GM12878 (cell line): ENCODE data around the gene CFAP74. TPM values are rescaled to one million over a fixed set of nuclear protein-coding genes. Genes with fewer than 3 reads are reported as not detected.

Source experiments
- ATAC-seq: fragments of 200-7000 bp; cut with Tn5 transposase; 3 replicates; pipeline ENCODE4 v1.9.1; 2020; ENCODE audit warnings: mild to moderate bottlenecking, moderate library complexity
- BruUV-seq: library from RNA; stranded (reverse); fragments of 400-500 nt; replicated peaks from 2 replicates; lab custom pipeline; 2021; lab: Mats Ljungman, UMichigan
- CTCF ChIA-PET: fragments of 300-600 bp; sonication (Branson Sonifier 250); formaldehyde crosslinking; extraction: SDS; loops from one replicate; lab custom pipeline; 2021; ENCODE audit warnings: inconsistent platforms; lab: Yijun Ruan, JAX
- POLR2A ChIA-PET: fragments of 350-600 bp; formaldehyde crosslinking; extraction: SDS; loops from one replicate; lab custom pipeline; 2021; ENCODE audit warnings: inconsistent platforms; lab: Charles Lee
- RAD21 ChIA-PET: fragments of 300-600 bp; sonication (Branson Sonifier 250); formaldehyde crosslinking; loops from one replicate; lab custom pipeline; 2023; ENCODE audit warnings: antibody characterized with exemption; ENCODE audit not compliant: unreplicated experiment; lab: Charles Lee
- SMC1A ChIA-PET: fragments of 300-600 bp; sonication (Branson Sonifier 250); formaldehyde crosslinking; loops from one replicate; lab custom pipeline; 2023; ENCODE audit not compliant: unreplicated experiment, uncharacterized antibody; lab: Charles Lee
- DNase-seq: peaks from one replicate; pipeline ENCODE4 v3.0.0-alpha.2; 2011; ENCODE audit warnings: low read depth, low spot score
- FAIRE-seq: peaks from 3 replicates; lab custom pipeline; 2011; peaks lifted over from hg19 to GRCh38; lab: Jason Lieb, UNC
- H2AFZ ChIP-seq: 2 replicates; pipeline ENCODE4 v1.6.0; 2011; ENCODE audit warnings: low read depth, low read length, control low read depth; ENCODE audit not compliant: control insufficient read depth
- H3K27ac ChIP-seq: 2 replicates; pipeline ENCODE4 v1.5.1; 2011; ENCODE audit warnings: control low read depth; ENCODE audit not compliant: control insufficient read depth, insufficient read depth
- H3K27me3 ChIP-seq, 2 experiments: replicated peaks in 1 of 2; 2 replicates each; pipeline versions ENCODE4 v1.6.0 to v1.6.1; 2011; ENCODE audit warnings: low read length in 1 of 2; ENCODE audit not compliant: control insufficient read depth in 2 of 2, insufficient read depth in 2 of 2
- H3K36me3 ChIP-seq, 2 experiments: 2 replicates each; pipeline ENCODE4 v1.5.1; 2011; ENCODE audit warnings: low read length in 1 of 2; ENCODE audit not compliant: control insufficient read depth in 2 of 2, insufficient read depth in 2 of 2
- H3K4me1 ChIP-seq: 2 replicates; pipeline ENCODE4 v1.6.1; 2011; ENCODE audit warnings: mild to moderate bottlenecking, low read length, moderate library complexity, mixed read lengths; ENCODE audit not compliant: control insufficient read depth, insufficient read depth
- H3K4me2 ChIP-seq: 2 replicates; pipeline ENCODE4 v1.6.0; 2011; ENCODE audit warnings: control low read depth; ENCODE audit not compliant: control insufficient read depth, insufficient read depth
- H3K4me3 ChIP-seq: fragments of 200-600 bp; sonication (generic); 2 replicates; pipeline ENCODE4 v1.5.1; 2016
- H3K79me2 ChIP-seq: 2 replicates; pipeline ENCODE4 v1.6.0; 2011; ENCODE audit warnings: low read length; ENCODE audit not compliant: control insufficient read depth, insufficient read depth
- H3K9ac ChIP-seq: 2 replicates; pipeline ENCODE4 v1.8.0; 2011; ENCODE audit warnings: low read length, control low read depth, mixed read lengths; ENCODE audit not compliant: control insufficient read depth, insufficient read depth
- H3K9me3 ChIP-seq: replicated peaks from 3 replicates; pipeline ENCODE4 v1.5.1; 2011; ENCODE audit warnings: mild to moderate bottlenecking, low read length; ENCODE audit not compliant: control insufficient read depth, insufficient read depth
- H4K20me1 ChIP-seq: 2 replicates; pipeline ENCODE4 v1.6.0; 2011; ENCODE audit not compliant: control insufficient read depth, insufficient read depth
- CHD4 ChIP-seq: fragments of 200-600 bp; sonication (generic); IDR thresholded peaks from 2 replicates; pipeline ENCODE4 v1.6.1; 2016; ENCODE audit warnings: mild to moderate bottlenecking
- EP300 ChIP-seq, 2 experiments: fragments of 150-350 bp in 1 of 2; IDR thresholded peaks; 2 replicates each; pipeline ENCODE4 v1.6.1; 2011 to 2012; ENCODE audit warnings: low read depth in 2 of 2, low read length in 2 of 2, borderline replicate concordance in 1 of 2, improper control_type of control experiment in 1 of 2, inconsistent platforms in 1 of 2; ENCODE audit not compliant: control insufficient read depth in 1 of 2
- GABPA ChIP-seq: IDR thresholded peaks from 2 replicates; pipeline ENCODE4 v1.6.1; 2014; ENCODE audit warnings: antibody characterized with exemption, low read depth, mild to moderate bottlenecking, inconsistent platforms
- NR2C2 ChIP-seq: IDR thresholded peaks from 2 replicates; pipeline ENCODE4 v1.6.1; 2011; ENCODE audit warnings: borderline replicate concordance, low read depth; ENCODE audit not compliant: control insufficient read depth, insufficient read length
- SUZ12 ChIP-seq: fragments of 200-600 bp; sonication (generic); IDR thresholded peaks from one replicate; pipeline ENCODE4 v1.6.1; 2018; ENCODE audit warnings: antibody characterized with exemption, mild to moderate bottlenecking; ENCODE audit not compliant: unreplicated experiment
- WGBS: methylation state at CpG from one replicate; pipeline ENCODE4 v1.1.6; 2016; ENCODE audit warnings: low lambda C conversion rate; ENCODE audit not compliant: insufficient replicate concordance, insufficient coverage; ENCODE audit errors: missing lambda C conversion rate; 5-methylcytosine and 5-hydroxymethylcytosine counted together
- in situ Hi-C: fragments of 300-500 bp; cut with MboI; formaldehyde crosslinking; loops from 9 replicates; pipeline ENCODE4 v1.14.3; 2018; ENCODE audit warnings: mixed read lengths
- intact Hi-C: fragments of 100-400 bp; cut with micrococcal nuclease; formaldehyde crosslinking; loops from one replicate; pipeline ENCODE4 v1.14.2; 2022; ENCODE audit not compliant: unreplicated experiment
- polyA plus RNA-seq, 11 experiments: library from polyadenylated mRNA; depleted of rRNA in 4 of 11; unstranded in 6 of 11; stranded (reverse) in 5 of 11; fragments of >200 nt; fragmentation: Nextera tagmentation in 4 of 11; fragmentation: Illumina TruSeq in 1 of 11; extraction: Ambion mirVana in 4 of 11; extraction: Trizol in 1 of 11; gene quantifications; 1 replicate in 1 of 11; 2 replicates in 10 of 11; pipeline versions ENCODE4 v1.2.1 to v1.2.3, GENCODE V29; 2011 to 2016; ENCODE audit warnings: inconsistent platforms in 2 of 11, missing spikeins in 2 of 11, low read depth in 1 of 11
- total RNA-seq, 4 experiments: library from RNA; depleted of rRNA in 3 of 4; stranded (reverse); fragments of >200 nt in 3 of 4; fragmentation: Illumina TruSeq in 1 of 4; extraction: Trizol in 1 of 4; gene quantifications; 2 replicates each; pipeline versions ENCODE4 v1.2.1 to v1.2.3, GENCODE V29; 2013 to 2021
- TF ChIP-seq, protein P1 (sequence below), 3 experiments: IDR thresholded peaks in 2 of 3; conservative IDR thresholded peaks in 1 of 3; 2 replicates each; pipeline ENCODE4 v1.5.1; 2011; ENCODE audit warnings: low read depth in 3 of 3, low read length in 3 of 3, mild to moderate bottlenecking in 3 of 3, control low read depth in 2 of 3, moderate library complexity in 2 of 3, inconsistent platforms in 1 of 3, mixed read lengths in 1 of 3; ENCODE audit not compliant: control insufficient read depth in 2 of 3, insufficient read depth in 1 of 3; ENCODE audit errors: extremely low read depth in 1 of 3
- TF ChIP-seq, protein P2 (sequence below): IDR thresholded peaks from 2 replicates; pipeline ENCODE4 v1.6.1; 2011; ENCODE audit warnings: borderline replicate concordance, low read depth, mild to moderate bottlenecking, moderate library complexity, mixed read lengths, low read length; ENCODE audit not compliant: insufficient read depth; ENCODE audit errors: extremely low read length
- TF ChIP-seq, protein P3 (sequence below): fragments of 450-650 bp; formaldehyde crosslinking; IDR thresholded peaks from 2 replicates; pipeline ENCODE4 v1.5.0; 2022; ENCODE audit warnings: mild to moderate bottlenecking, missing genetic modification characterization

CFAP74 gene
- total and polyA plus RNA-seq, 10 of the 15 experiments (the other 5 are each of a cell fraction or from before 2014, with no cell fraction given), result 0.01 TPM; not detected in 9

DNA sequence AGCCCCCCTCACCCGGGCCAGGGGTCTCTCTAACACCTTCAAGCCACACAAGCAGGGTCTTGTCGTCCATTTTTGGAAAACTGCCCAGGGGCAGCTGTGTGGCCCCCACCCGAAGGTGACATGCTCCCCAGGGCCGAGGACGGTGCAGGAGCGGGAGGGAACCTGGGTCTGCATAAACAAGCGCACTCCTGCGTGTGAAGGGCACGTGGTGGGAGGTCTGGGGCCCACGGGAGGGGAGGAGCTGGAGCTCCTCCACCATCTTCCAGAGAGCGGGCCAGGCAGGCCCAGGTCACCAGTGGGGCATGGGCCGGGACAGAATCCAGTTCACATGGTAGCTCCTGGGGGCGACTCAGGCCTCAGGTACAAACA lies 16.5 kb downstream of the CFAP74 start (continued):
- no peak for TF ChIP-seq EP300 (IDR thresholded peaks at IDR 0.05; ENCODE audit: borderline replicate concordance in 1 of 2, control insufficient read depth in 1 of 2, low read depth in 2 of 2, low read length in 2 of 2)

DNA sequence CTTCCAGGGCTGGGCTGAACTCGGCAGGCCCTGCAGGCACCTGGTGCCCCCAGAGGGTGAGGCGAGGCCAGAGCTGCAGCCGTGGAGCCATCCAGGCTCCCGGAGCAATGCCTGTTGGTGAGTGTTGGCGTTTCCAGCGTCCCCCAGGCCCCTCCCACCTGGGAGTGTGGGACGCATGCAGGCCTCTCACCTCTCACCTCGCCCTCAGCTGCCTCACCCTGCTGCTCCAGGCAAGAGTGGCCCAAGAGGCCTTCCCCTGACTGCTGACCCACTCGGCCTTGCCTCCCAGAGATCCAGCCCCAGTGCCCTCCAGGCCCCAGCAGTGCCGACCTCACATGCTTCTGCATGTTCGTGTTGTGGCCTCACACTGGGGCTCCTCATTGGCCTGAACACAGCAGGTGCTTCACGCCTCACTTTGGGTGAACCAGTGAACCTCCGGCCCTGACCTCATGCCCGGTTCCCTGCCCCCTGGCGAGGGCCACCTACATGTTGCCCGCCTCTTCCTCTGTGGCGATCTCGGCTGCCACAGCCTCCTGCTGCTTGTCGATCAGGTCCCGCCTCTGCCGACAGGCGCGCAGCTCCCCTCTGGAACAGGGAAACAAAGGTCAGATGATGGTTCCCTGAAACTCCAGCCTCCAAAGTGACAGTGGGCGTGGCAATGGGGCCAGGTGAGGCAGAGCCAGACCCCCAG lies 17.0 kb downstream of the CFAP74 start:
- H3K36me3 ChIP-seq, result no peaks in the 10 kb centered on the region
- in situ Hi-C loops, result no loop called here
- ChIA-PET RAD21 (no interaction called here), SMC1A (no interaction called here), POLR2A (no interaction called here), CTCF (no interaction called here)
- H3K9ac ChIP-seq, result no peak overlapping the region
- DNase-seq (no peak), ATAC-seq (no peak), FAIRE-seq (no peak)
- no peak for TF ChIP-seq NR2C2
- TF ChIP-seq, protein P1, sequence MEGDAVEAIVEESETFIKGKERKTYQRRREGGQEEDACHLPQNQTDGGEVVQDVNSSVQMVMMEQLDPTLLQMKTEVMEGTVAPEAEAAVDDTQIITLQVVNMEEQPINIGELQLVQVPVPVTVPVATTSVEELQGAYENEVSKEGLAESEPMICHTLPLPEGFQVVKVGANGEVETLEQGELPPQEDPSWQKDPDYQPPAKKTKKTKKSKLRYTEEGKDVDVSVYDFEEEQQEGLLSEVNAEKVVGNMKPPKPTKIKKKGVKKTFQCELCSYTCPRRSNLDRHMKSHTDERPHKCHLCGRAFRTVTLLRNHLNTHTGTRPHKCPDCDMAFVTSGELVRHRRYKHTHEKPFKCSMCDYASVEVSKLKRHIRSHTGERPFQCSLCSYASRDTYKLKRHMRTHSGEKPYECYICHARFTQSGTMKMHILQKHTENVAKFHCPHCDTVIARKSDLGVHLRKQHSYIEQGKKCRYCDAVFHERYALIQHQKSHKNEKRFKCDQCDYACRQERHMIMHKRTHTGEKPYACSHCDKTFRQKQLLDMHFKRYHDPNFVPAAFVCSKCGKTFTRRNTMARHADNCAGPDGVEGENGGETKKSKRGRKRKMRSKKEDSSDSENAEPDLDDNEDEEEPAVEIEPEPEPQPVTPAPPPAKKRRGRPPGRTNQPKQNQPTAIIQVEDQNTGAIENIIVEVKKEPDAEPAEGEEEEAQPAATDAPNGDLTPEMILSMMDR (IDR thresholded peaks at IDR 0.05 in 2 of 3, conservative IDR thresholded peaks at IDR 0.05 in 1 of 3; ENCODE audit: control insufficient read depth in 2 of 3, extremely low read depth in 1 of 3, insufficient read depth in 1 of 3, low read depth in 3 of 3, low read length in 3 of 3), result no peak
- TF ChIP-seq, protein P2, sequence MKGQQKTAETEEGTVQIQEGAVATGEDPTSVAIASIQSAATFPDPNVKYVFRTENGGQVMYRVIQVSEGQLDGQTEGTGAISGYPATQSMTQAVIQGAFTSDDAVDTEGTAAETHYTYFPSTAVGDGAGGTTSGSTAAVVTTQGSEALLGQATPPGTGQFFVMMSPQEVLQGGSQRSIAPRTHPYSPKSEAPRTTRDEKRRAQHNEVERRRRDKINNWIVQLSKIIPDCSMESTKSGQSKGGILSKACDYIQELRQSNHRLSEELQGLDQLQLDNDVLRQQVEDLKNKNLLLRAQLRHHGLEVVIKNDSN, result no peak
- TF ChIP-seq CHD4, result no peak
- TF ChIP-seq GABPA, result no peak
- TF ChIP-seq, protein P3, sequence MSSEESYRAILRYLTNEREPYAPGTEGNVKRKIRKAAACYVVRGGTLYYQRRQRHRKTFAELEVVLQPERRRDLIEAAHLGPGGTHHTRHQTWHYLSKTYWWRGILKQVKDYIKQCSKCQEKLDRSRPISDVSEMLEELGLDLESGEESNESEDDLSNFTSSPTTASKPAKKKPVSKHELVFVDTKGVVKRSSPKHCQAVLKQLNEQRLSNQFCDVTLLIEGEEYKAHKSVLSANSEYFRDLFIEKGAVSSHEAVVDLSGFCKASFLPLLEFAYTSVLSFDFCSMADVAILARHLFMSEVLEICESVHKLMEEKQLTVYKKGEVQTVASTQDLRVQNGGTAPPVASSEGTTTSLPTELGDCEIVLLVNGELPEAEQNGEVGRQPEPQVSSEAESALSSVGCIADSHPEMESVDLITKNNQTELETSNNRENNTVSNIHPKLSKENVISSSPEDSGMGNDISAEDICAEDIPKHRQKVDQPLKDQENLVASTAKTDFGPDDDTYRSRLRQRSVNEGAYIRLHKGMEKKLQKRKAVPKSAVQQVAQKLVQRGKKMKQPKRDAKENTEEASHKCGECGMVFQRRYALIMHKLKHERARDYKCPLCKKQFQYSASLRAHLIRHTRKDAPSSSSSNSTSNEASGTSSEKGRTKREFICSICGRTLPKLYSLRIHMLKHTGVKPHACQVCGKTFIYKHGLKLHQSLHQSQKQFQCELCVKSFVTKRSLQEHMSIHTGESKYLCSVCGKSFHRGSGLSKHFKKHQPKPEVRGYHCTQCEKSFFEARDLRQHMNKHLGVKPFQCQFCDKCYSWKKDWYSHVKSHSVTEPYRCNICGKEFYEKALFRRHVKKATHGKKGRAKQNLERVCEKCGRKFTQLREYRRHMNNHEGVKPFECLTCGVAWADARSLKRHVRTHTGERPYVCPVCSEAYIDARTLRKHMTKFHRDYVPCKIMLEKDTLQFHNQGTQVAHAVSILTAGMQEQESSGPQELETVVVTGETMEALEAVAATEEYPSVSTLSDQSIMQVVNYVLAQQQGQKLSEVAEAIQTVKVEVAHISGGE, result no peak
- TF ChIP-seq SUZ12, result no peak
- no peak for TF ChIP-seq EP300 (IDR thresholded peaks at IDR 0.05; ENCODE audit: borderline replicate concordance in 1 of 2, control insufficient read depth in 1 of 2, low read depth in 2 of 2, low read length in 2 of 2)
- no peaks in the 10 kb centered on the region for H4K20me1 ChIP-seq
- H3K27me3 ChIP-seq, result no peaks in the 10 kb centered on the region
- no peaks in the 10 kb centered on the region for H3K4me1 ChIP-seq
- no peaks in the 10 kb centered on the region for H3K79me2 ChIP-seq
- intact Hi-C loops, result no loop called here
- no peak overlapping the region for H3K4me2 ChIP-seq
- H3K27ac ChIP-seq, result no peak overlapping the region
- WGBS, result 37% methylated on average over 24 of the region's 24 CpGs
- no TSS peak for BruUV-seq
- no peaks in the 10 kb centered on the region for H3K9me3 ChIP-seq
- no peak overlapping the region for H3K4me3 ChIP-seq
- no peak overlapping the region for H2AFZ ChIP-seq
